PFSK-1 (cell line): Measurements from ENCODE around the gene MAN2B2.

Experiments used
- FOXP2 ChIP-seq: optimal IDR thresholded peaks from 2 replicates; pipeline ENCODE3; 2011; ENCODE audit warnings: borderline replicate concordance, control low read depth, inconsistent platforms; ENCODE audit not compliant: insufficient read depth; ENCODE audit errors: extremely low read length, extremely low read depth
- POLR2AphosphoS5 ChIP-seq: IDR thresholded peaks from 2 replicates; pipeline ENCODE4 v1.6.1; 2012; ENCODE audit warnings: low read depth, mild to moderate bottlenecking, control low read depth, low read length, moderate library complexity
- REST ChIP-seq, 2 experiments: IDR thresholded peaks; 2 replicates each; pipeline versions ENCODE4 v1.6.1 to v1.8.0; 2011 to 2012; ENCODE audit warnings: low read depth in 2 of 2, low read length in 2 of 2, control low read depth in 1 of 2, inconsistent platforms in 1 of 2, mild to moderate bottlenecking in 1 of 2, moderate library complexity in 1 of 2; ENCODE audit not compliant: insufficient read depth in 1 of 2
- SIN3A ChIP-seq: IDR thresholded peaks from 2 replicates; pipeline ENCODE4 v1.6.1; 2012; ENCODE audit warnings: mild to moderate bottlenecking, low read length, moderate library complexity, borderline replicate concordance; ENCODE audit not compliant: insufficient read depth
- TAF1 ChIP-seq: IDR thresholded peaks from 2 replicates; pipeline ENCODE4 v1.6.1; 2012; ENCODE audit warnings: low read length, control low read depth, borderline replicate concordance; ENCODE audit not compliant: insufficient read depth

The MAN2B2 gene

GRCh38 chr4:6613676-6614651 lies 39.0 kb downstream of the MAN2B2 start:
- TF ChIP-seq FOXP2 (no peak), POLR2AphosphoS5 (no peak), REST (IDR thresholded peaks at IDR 0.05; ENCODE audit: insufficient read depth in 1 of 2, low read depth in 2 of 2, low read length in 2 of 2) (no peak), TAF1 (no peak), SIN3A (no peak)

- TF ChIP-seq TAF1 (no peak), POLR2AphosphoS5 (no peak), FOXP2 (no peak), SIN3A (no peak), REST (IDR thresholded peaks at IDR 0.05; ENCODE audit: insufficient read depth in 1 of 2, low read depth in 2 of 2, low read length in 2 of 2) (no peak)
Observed at GRCh38 chr4:6614701-6615230, 39.8 kb downstream of the MAN2B2 start.

- TF ChIP-seq FOXP2 (no peak), SIN3A (no peak), REST (IDR thresholded peaks at IDR 0.05; ENCODE audit: insufficient read depth in 1 of 2, low read depth in 2 of 2, low read length in 2 of 2) (no peak), TAF1 (no peak), POLR2AphosphoS5 (no peak)
Observed at GRCh38 chr4:6616087-6616995, 41.4 kb downstream of the MAN2B2 start.

GRCh38 chr4:6617246-6617645 lies 42.3 kb downstream of the MAN2B2 start:
- no peak for TF ChIP-seq POLR2AphosphoS5
- no peak for TF ChIP-seq REST (IDR thresholded peaks at IDR 0.05; ENCODE audit: insufficient read depth in 1 of 2, low read depth in 2 of 2, low read length in 2 of 2)
- no peak for TF ChIP-seq SIN3A
- TF ChIP-seq TAF1 = no peak
- TF ChIP-seq FOXP2 = no peak
